ENCODE data around the gene MAMLD1.

DNA sequence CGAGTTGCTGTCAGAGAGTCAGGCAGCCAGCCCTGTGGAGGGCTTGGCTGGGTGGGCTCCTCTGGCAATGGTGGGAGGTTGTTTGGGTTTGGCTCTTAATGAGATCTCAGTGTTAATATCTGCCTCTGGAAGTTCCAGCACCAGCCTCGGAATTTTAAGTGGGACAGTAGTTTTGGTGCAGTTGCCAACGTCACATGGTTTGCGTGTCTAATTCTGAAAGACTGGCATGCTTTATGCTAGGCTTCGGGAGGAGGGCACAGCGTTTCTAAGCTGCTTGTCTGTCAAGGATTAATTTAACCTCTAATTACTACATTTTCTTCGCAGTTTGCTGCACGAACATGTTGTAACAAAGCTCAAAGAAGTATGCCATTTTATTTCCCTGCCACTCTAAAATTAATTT lies 9.2 kb downstream of the MAMLD1 start:
- TF ChIP-seq, protein P1, sequence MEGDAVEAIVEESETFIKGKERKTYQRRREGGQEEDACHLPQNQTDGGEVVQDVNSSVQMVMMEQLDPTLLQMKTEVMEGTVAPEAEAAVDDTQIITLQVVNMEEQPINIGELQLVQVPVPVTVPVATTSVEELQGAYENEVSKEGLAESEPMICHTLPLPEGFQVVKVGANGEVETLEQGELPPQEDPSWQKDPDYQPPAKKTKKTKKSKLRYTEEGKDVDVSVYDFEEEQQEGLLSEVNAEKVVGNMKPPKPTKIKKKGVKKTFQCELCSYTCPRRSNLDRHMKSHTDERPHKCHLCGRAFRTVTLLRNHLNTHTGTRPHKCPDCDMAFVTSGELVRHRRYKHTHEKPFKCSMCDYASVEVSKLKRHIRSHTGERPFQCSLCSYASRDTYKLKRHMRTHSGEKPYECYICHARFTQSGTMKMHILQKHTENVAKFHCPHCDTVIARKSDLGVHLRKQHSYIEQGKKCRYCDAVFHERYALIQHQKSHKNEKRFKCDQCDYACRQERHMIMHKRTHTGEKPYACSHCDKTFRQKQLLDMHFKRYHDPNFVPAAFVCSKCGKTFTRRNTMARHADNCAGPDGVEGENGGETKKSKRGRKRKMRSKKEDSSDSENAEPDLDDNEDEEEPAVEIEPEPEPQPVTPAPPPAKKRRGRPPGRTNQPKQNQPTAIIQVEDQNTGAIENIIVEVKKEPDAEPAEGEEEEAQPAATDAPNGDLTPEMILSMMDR (IDR thresholded peaks at IDR 0.05): no peak
- TF ChIP-seq POLR2A (IDR thresholded peaks at IDR 0.05): no peak

Data from esophagus squamous epithelium (tissue), 4 donors.